Stimulated activated naive CD4-positive, alpha-beta T cell treated with Interleukin-2 at 50 U/mL for 16 hours (primary cell): ENCODE measurements around the gene SEMA4C.
A peak's percentile ranks its signal among the peaks of the same experiment; 100 is the strongest.

Experiments
- DNase-seq: peaks from one replicate; lab custom pipeline; 2025; lab: John Stamatoyannopoulos, UW

SEMA4C gene

GRCh38 chr2:96881349-96882195 lies 11.7 kb upstream of the SEMA4C start:
- DNase-seq, result no peak

- DNase-seq, result no peak
Observed at GRCh38 chr2:96880891-96881273, 11.0 kb upstream of the SEMA4C start.

GRCh38 chr2:96879545-96880040 lies 9.7 kb upstream of the SEMA4C start:
- DNase-seq, result no peak

GRCh38 chr2:96878796-96879544 lies 9.1 kb upstream of the SEMA4C start:
- DNase-seq, result no peak

- no peak for DNase-seq
Observed at GRCh38 chr2:96878171-96878570, 8.3 kb upstream of the SEMA4C start.

GRCh38 chr2:96877631-96878092 lies 7.8 kb upstream of the SEMA4C start:
- no peak for DNase-seq

GRCh38 chr2:96877042-96877451 lies 7.2 kb upstream of the SEMA4C start:
- DNase-seq, result no peak

GRCh38 chr2:96876269-96877041 lies 6.6 kb upstream of the SEMA4C start:
- DNase-seq, result no peak

GRCh38 chr2:96875498-96876268 lies 5.8 kb upstream of the SEMA4C start:
- DNase-seq, result no peak

- DNase-seq, result no peak
Observed at GRCh38 chr2:96874198-96874831, 4.4 kb upstream of the SEMA4C start.

- no peak for DNase-seq
Observed at GRCh38 chr2:96873651-96874096, 3.8 kb upstream of the SEMA4C start.

GRCh38 chr2:96872591-96873349 lies 2.9 kb upstream of the SEMA4C start:
- DNase-seq, result no peak

- DNase-seq, result peak; percentile 53
Observed at GRCh38 chr2:96870626-96871255, 861 bp upstream of the SEMA4C start.

- no peak for DNase-seq
Observed at GRCh38 chr2:96869281-96869821, 529 bp downstream of the SEMA4C start.

- DNase-seq, result peak; percentile 58
Observed at GRCh38 chr2:96868555-96869280, 1.2 kb downstream of the SEMA4C start.

- peak; percentile 44 for DNase-seq
Observed at GRCh38 chr2:96867756-96868554, 1.9 kb downstream of the SEMA4C start.

GRCh38 chr2:96866986-96867755 lies 2.7 kb downstream of the SEMA4C start:
- DNase-seq, result no peak
